SK-N-SH treated with all-trans-retinoic acid at 6 μM for 48 hours (cell line): Measurements from ENCODE around the gene WAPL.
"Not testable (repeated sequence)": the region's sequence is repeated elsewhere in the genome, so short reads cannot be mapped to it uniquely, and the experiment has no call there.

Experiments used
- ATAC-seq: fragments of 200-7000 bp; cut with Tn5 transposase; 3 replicates; pipeline ENCODE4 v1.9.1; 2020; ENCODE audit warnings: mild to moderate bottlenecking, moderate library complexity
- ARNTL ChIP-seq: fragments of 450-650 bp; formaldehyde crosslinking; IDR thresholded peaks from 2 replicates; pipeline ENCODE4 v1.5.0; 2020; ENCODE audit warnings: low read depth, mild to moderate bottlenecking, moderate library complexity, borderline replicate concordance
- BACH2 ChIP-seq: fragments of 250-450 bp; sonication (Bioruptor Pico); IDR thresholded peaks from 2 replicates; pipeline ENCODE4 v1.9.0; 2021; ENCODE audit warnings: mild to moderate bottlenecking, borderline replicate concordance
- CSDC2 ChIP-seq: fragments of 250-450 bp; sonication (Bioruptor Pico); IDR thresholded peaks from 2 replicates; pipeline ENCODE4 v1.5.0; 2020; ENCODE audit warnings: mild to moderate bottlenecking, moderate library complexity
- ESRRG ChIP-seq: fragments of 250-450 bp; sonication (Bioruptor Pico); IDR thresholded peaks from 2 replicates; pipeline ENCODE4 v1.6.1; 2021; ENCODE audit warnings: mild to moderate bottlenecking
- GLIS3 ChIP-seq: fragments of 250-450 bp; sonication (Bioruptor Pico); IDR thresholded peaks from 2 replicates; pipeline ENCODE4 v1.5.0; 2020; ENCODE audit warnings: mild to moderate bottlenecking, moderate library complexity
- ISL1 ChIP-seq: fragments of 250-450 bp; sonication (Bioruptor Pico); IDR thresholded peaks from 2 replicates; pipeline ENCODE4 v2.1.2; 2022; ENCODE audit warnings: mild to moderate bottlenecking, moderate library complexity
- PATZ1 ChIP-seq: fragments of 250-450 bp; sonication (Bioruptor Pico); IDR thresholded peaks from 2 replicates; pipeline ENCODE4 v1.8.0; 2020; ENCODE audit warnings: mild to moderate bottlenecking, moderate library complexity, borderline replicate concordance
- PPARA ChIP-seq: fragments of 250-450 bp; sonication (Bioruptor Pico); IDR thresholded peaks from 2 replicates; pipeline ENCODE4 v1.5.0; 2020; ENCODE audit warnings: mild to moderate bottlenecking, borderline replicate concordance
- TOX ChIP-seq: fragments of 250-450 bp; sonication (Bioruptor Pico); IDR thresholded peaks from 2 replicates; pipeline ENCODE4 v1.8.0; 2021; ENCODE audit warnings: mild to moderate bottlenecking, moderate library complexity, borderline replicate concordance
- TSHZ2 ChIP-seq: fragments of 250-450 bp; sonication (Bioruptor Pico); IDR thresholded peaks from 2 replicates; pipeline ENCODE4 v1.5.0; 2020; ENCODE audit warnings: mild to moderate bottlenecking, moderate library complexity
- ZC3H10 ChIP-seq: fragments of 250-450 bp; sonication (Bioruptor Pico); IDR thresholded peaks from 2 replicates; pipeline ENCODE4 v1.5.1; 2021; ENCODE audit warnings: mild to moderate bottlenecking, moderate library complexity
- ZFP3 ChIP-seq: fragments of 250-450 bp; sonication (Bioruptor Pico); IDR thresholded peaks from 2 replicates; pipeline ENCODE4 v1.5.0; 2020; ENCODE audit warnings: mild to moderate bottlenecking, moderate library complexity
- ZFP30 ChIP-seq: fragments of 450-650 bp; formaldehyde crosslinking; IDR thresholded peaks from 2 replicates; pipeline ENCODE4 v1.5.0; 2022; ENCODE audit warnings: mild to moderate bottlenecking, moderate library complexity
- ZNF565 ChIP-seq: fragments of 450-650 bp; formaldehyde crosslinking; conservative IDR thresholded peaks from 2 replicates; pipeline ENCODE4 v1.5.0; 2020; ENCODE audit warnings: low read depth, mild to moderate bottlenecking, moderate library complexity
- ZNF70 ChIP-seq: fragments of 450-650 bp; formaldehyde crosslinking; IDR thresholded peaks from 2 replicates; pipeline ENCODE4 v1.5.0; 2020; ENCODE audit warnings: mild to moderate bottlenecking, moderate library complexity
- ZNF8 ChIP-seq: fragments of 450-650 bp; formaldehyde crosslinking; IDR thresholded peaks from 2 replicates; pipeline ENCODE4 v1.5.0; 2020; ENCODE audit warnings: mild to moderate bottlenecking, moderate library complexity
- TF ChIP-seq, protein P1 (sequence below): fragments of 250-450 bp; sonication (Bioruptor Pico); IDR thresholded peaks from 2 replicates; pipeline ENCODE4 v1.5.1; 2020; ENCODE audit warnings: low read depth, mild to moderate bottlenecking, moderate library complexity
- TF ChIP-seq, protein P2 (sequence below): fragments of 250-450 bp; sonication (Bioruptor Pico); IDR thresholded peaks from 2 replicates; pipeline ENCODE4 v1.5.1; 2021; ENCODE audit warnings: mild to moderate bottlenecking, moderate library complexity

WAPL gene

DNA sequence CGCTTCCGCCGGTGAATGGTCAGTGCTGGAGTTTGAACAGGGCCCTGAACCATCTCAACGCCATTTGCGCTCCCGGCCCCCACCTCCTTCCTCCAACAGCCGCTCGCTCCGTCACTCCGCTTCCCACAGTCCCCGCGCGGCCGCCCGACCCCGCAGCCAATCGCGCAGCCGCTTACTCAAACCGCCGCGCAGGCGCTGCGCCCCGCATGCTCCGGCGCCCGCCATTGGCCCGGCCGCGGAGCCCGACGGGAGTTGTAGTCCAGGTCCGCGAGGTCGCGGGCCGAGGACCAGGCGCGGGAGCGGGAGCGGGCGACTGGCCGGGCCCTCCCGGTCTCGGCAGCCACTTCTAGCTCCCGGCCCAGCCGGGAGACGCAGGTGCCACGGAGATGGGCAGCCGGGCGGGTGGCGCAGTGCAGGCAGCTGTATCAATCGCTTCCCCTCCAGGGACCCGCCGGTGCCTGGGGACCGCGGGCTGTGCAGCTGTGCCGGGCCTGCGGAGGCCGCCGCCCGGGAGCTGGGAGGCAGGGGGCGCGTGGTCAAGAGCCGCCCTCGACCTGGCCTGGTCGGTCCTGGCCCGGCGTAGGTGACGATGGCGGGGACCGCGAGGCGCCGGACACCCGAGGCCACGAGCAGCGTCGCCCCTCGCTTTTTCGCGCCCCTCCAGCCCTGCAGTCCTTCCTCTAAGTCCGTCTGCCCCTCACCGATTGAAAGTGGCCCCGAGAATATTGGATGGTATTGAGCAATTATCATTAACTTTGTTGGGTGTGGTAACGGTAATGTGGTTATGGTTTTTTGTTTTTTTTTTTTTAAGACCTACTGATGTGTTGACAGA, at the start of gene WAPL:
WAPL (minus strand) TSS at position 115 of the 832 bp plus-strand sequence. CDS start 3,723 bp downstream, outside the sequence.
- TF ChIP-seq ZFP3 (CRISPR knock-in tag), result 0 out of 2 replicates have a peak, but pooled peaks have one; percentile 16
- no peak for TF ChIP-seq ARNTL (CRISPR knock-in tag)
- TF ChIP-seq CSDC2, result 0 out of 2 replicates have a peak, but pooled peaks have one; percentile 35
- TF ChIP-seq TSHZ2 (CRISPR knock-in tag), result 0 out of 2 replicates have a peak, but pooled peaks have one; percentile 10
- peak; percentile 95 for ATAC-seq

GRCh38 chr10:86569335-86569734, 47.7 kb upstream of the WAPL start:
- ATAC-seq, result no peak
- TF ChIP-seq ARNTL (CRISPR knock-in tag) (no peak), PATZ1 (no peak), TOX (CRISPR knock-in tag) (no peak), ZNF8 (CRISPR knock-in tag) (no peak), TSHZ2 (CRISPR knock-in tag) (no peak), ZNF70 (no peak), ZFP3 (CRISPR knock-in tag) (no peak), ZNF565 (no peak), ISL1 (no peak), ZC3H10 (CRISPR knock-in tag) (no peak)
- TF ChIP-seq, protein P1, sequence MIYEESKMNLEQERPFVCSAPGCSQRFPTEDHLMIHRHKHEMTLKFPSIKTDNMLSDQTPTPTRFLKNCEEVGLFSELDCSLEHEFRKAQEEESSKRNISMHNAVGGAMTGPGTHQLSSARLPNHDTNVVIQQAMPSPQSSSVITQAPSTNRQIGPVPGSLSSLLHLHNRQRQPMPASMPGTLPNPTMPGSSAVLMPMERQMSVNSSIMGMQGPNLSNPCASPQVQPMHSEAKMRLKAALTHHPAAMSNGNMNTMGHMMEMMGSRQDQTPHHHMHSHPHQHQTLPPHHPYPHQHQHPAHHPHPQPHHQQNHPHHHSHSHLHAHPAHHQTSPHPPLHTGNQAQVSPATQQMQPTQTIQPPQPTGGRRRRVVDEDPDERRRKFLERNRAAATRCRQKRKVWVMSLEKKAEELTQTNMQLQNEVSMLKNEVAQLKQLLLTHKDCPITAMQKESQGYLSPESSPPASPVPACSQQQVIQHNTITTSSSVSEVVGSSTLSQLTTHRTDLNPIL (CRISPR knock-in tag), result no peak

DNA sequence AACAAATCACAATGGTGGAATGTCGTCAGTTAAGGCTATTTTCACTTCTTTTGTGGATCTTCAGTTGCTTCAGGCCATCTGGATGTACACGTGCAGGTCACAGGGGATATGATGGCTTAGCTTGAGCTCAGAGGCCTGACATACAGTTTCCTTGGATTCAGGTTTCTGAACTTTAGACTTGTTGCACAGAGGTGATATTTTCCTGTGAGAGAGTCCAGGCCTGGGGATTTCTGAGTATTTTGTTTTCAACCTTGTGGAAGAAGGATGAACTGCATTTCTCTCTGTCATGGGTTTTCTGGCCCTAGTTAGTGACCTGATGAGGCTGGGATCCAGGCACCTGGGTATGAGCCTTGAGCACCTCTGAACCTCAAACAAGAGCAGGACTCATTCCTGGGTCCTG, 44.9 kb upstream of the WAPL start:
- peak; percentile 40; the same call in 1 of the 3 replicates for ATAC-seq

- ATAC-seq, result not testable (repeated sequence)
Measured at GRCh38 chr10:86563338-86563737, 41.7 kb upstream of the WAPL start.

- ATAC-seq, result not testable (repeated sequence)
Measured at GRCh38 chr10:86558695-86559094, 37.1 kb upstream of the WAPL start.

- no peak for ATAC-seq
- TF ChIP-seq PPARA, result no peak
- no peak for TF ChIP-seq ZNF70
- TF ChIP-seq ZFP30, result no peak
- TF ChIP-seq, protein P2, sequence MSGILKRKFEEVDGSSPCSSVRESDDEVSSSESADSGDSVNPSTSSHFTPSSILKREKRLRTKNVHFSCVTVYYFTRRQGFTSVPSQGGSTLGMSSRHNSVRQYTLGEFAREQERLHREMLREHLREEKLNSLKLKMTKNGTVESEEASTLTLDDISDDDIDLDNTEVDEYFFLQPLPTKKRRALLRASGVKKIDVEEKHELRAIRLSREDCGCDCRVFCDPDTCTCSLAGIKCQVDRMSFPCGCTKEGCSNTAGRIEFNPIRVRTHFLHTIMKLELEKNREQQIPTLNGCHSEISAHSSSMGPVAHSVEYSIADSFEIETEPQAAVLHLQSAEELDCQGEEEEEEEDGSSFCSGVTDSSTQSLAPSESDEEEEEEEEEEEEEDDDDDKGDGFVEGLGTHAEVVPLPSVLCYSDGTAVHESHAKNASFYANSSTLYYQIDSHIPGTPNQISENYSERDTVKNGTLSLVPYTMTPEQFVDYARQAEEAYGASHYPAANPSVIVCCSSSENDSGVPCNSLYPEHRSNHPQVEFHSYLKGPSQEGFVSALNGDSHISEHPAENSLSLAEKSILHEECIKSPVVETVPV (CRISPR knock-in tag), result no peak
- TF ChIP-seq TSHZ2 (CRISPR knock-in tag), result no peak
- TF ChIP-seq BACH2 (CRISPR knock-in tag), result no peak
- no peak for TF ChIP-seq GLIS3 (CRISPR knock-in tag)
- TF ChIP-seq ESRRG (CRISPR knock-in tag), result no peak
Measured at GRCh38 chr10:86556933-86557649, 35.5 kb upstream of the WAPL start.
